H9 (cell line): ENCODE results near the gene FAM161A. TPM values are rescaled to one million over a fixed set of nuclear protein-coding genes. Genes with fewer than 3 reads are reported as not detected.
A peak's percentile ranks its signal among the peaks of the same experiment; 100 is the strongest.
"Not testable (repeated sequence)": the region's sequence is repeated elsewhere in the genome, so short reads cannot be mapped to it uniquely, and the experiment has no call there.

Source experiments
- DNase-seq: peaks from one replicate; pipeline ENCODE4 v3.0.0-alpha.2; 2017
- H2AFZ ChIP-seq: one replicate; pipeline ENCODE4 v1.6.1; 2013; ENCODE audit warnings: mild to moderate bottlenecking, low read length, control low read depth, moderate library complexity
- H2AK5ac ChIP-seq: 2 replicates; pipeline ENCODE4 v1.6.1; 2013; ENCODE audit warnings: low read length, control low read depth, mixed read lengths; ENCODE audit not compliant: insufficient read length
- H2BK120ac ChIP-seq: one replicate; pipeline ENCODE4 v1.6.1; 2013; ENCODE audit warnings: low read depth, mild to moderate bottlenecking, low read length, control low read depth, inconsistent platforms; ENCODE audit not compliant: poor library complexity, severe bottlenecking
- H2BK12ac ChIP-seq: 2 replicates; pipeline ENCODE4 v1.6.1; 2013; ENCODE audit warnings: low read length, control low read depth, mixed read lengths, low read depth; ENCODE audit not compliant: insufficient read length
- H2BK15ac ChIP-seq: 2 replicates; pipeline ENCODE4 v1.6.1; 2013; ENCODE audit warnings: low read depth, low read length, control low read depth
- H2BK20ac ChIP-seq: one replicate; pipeline ENCODE4 v1.6.1; 2013; ENCODE audit warnings: low read depth, mild to moderate bottlenecking, low read length, control low read depth, inconsistent platforms; ENCODE audit not compliant: poor library complexity, severe bottlenecking
- H2BK5ac ChIP-seq: 2 replicates; pipeline ENCODE4 v1.6.1; 2013; ENCODE audit warnings: low read length, control low read depth, mixed read lengths; ENCODE audit not compliant: insufficient read length
- H3K14ac ChIP-seq: 2 replicates; pipeline ENCODE4 v1.6.1; 2013; ENCODE audit warnings: low read length, control low read depth; ENCODE audit not compliant: insufficient read depth
- H3K18ac ChIP-seq: 2 replicates; pipeline ENCODE4 v1.6.1; 2013; ENCODE audit warnings: low read depth, mild to moderate bottlenecking, mixed read lengths, low read length, control low read depth; ENCODE audit not compliant: insufficient read length
- H3K23ac ChIP-seq: 2 replicates; pipeline ENCODE4 v1.6.1; 2013; ENCODE audit warnings: low read length, control low read depth, mixed read lengths, low read depth; ENCODE audit not compliant: insufficient read length
- H3K23me2 ChIP-seq: 2 replicates; pipeline ENCODE4 v1.6.1; 2013; ENCODE audit warnings: low read depth, mild to moderate bottlenecking, mixed read lengths, low read length, control low read depth; ENCODE audit not compliant: insufficient read length, poor library complexity, severe bottlenecking
- H3K27ac ChIP-seq: 2 replicates; pipeline ENCODE4 v1.5.1; 2013; ENCODE audit warnings: low read length, control low read depth, mixed read lengths, low read depth; ENCODE audit not compliant: insufficient read length
- H3K27me3 ChIP-seq: 2 replicates; pipeline ENCODE4 v1.6.1; 2013; ENCODE audit warnings: low read length, control low read depth, inconsistent platforms; ENCODE audit not compliant: insufficient read depth
- H3K4ac ChIP-seq: 2 replicates; pipeline ENCODE4 v1.6.1; 2013; ENCODE audit warnings: low read depth, mild to moderate bottlenecking, control low read depth, inconsistent platforms, low read length, moderate library complexity
- H3K4me1 ChIP-seq: 2 replicates; pipeline ENCODE4 v1.6.1; 2013; ENCODE audit warnings: low read length, control low read depth, inconsistent platforms; ENCODE audit not compliant: insufficient read depth
- H3K4me2 ChIP-seq: 2 replicates; pipeline ENCODE4 v1.6.1; 2013; ENCODE audit warnings: low read length, control low read depth, mixed read lengths; ENCODE audit not compliant: insufficient read length, insufficient read depth
- H3K56ac ChIP-seq: 2 replicates; pipeline ENCODE4 v1.6.1; 2013; ENCODE audit warnings: low read depth, mild to moderate bottlenecking, mixed read lengths, low read length, control low read depth; ENCODE audit not compliant: insufficient read length
- H3K79me1 ChIP-seq: 2 replicates; pipeline ENCODE4 v1.6.1; 2013; ENCODE audit warnings: low read depth, mild to moderate bottlenecking, moderate library complexity, low read length, control low read depth, inconsistent platforms; ENCODE audit not compliant: insufficient read depth, poor library complexity, severe bottlenecking
- H3K79me2 ChIP-seq: 2 replicates; pipeline ENCODE4 v1.6.1; 2013; ENCODE audit warnings: low read length, control low read depth, inconsistent platforms; ENCODE audit not compliant: insufficient read depth
- H3K9ac ChIP-seq: 2 replicates; pipeline ENCODE4 v1.6.1; 2013; ENCODE audit warnings: low read length, control low read depth, mixed read lengths; ENCODE audit not compliant: insufficient read length; ENCODE audit errors: extremely low read depth
- H3K9me3 ChIP-seq: one replicate; pipeline ENCODE4 v1.6.1; 2013; ENCODE audit warnings: low read depth, low read length, inconsistent platforms; ENCODE audit not compliant: control insufficient read depth
- H3T11ph ChIP-seq: one replicate; pipeline ENCODE4 v1.6.1; 2013; ENCODE audit warnings: mild to moderate bottlenecking, low read length, control low read depth, inconsistent platforms
- H4K20me1 ChIP-seq: one replicate; pipeline ENCODE4 v1.6.1; 2013; ENCODE audit not compliant: control insufficient read depth, insufficient read length, insufficient read depth
- H4K5ac ChIP-seq: 2 replicates; pipeline ENCODE4 v1.6.1; 2013; ENCODE audit warnings: low read depth, mild to moderate bottlenecking, mixed read lengths, low read length, control low read depth; ENCODE audit not compliant: insufficient read length
- H4K8ac ChIP-seq: replicated peaks from 2 replicates; pipeline ENCODE4 v1.6.1; 2013; ENCODE audit warnings: low read length, control low read depth, mixed read lengths, low read depth; ENCODE audit not compliant: insufficient read length
- H4K91ac ChIP-seq: 2 replicates; pipeline ENCODE4 v1.6.1; 2013; ENCODE audit warnings: low read depth, mild to moderate bottlenecking, moderate library complexity, mixed read lengths, low read length, control low read depth; ENCODE audit not compliant: insufficient read length
- H3K27ac Mint-ChIP-seq, 3 experiments: 2 replicates in 2 of 3; 3 replicates in 1 of 3; pipeline ENCODE4 v1.8.0; 2020 to 2021; ENCODE audit warnings: mixed read lengths in 3 of 3, mild to moderate bottlenecking in 1 of 3, moderate library complexity in 1 of 3
- H3K27me3 Mint-ChIP-seq: 2 replicates; pipeline ENCODE4 v1.8.0; 2021; ENCODE audit warnings: low read depth, mild to moderate bottlenecking, moderate library complexity, mixed read lengths
- H3K36me3 Mint-ChIP-seq, 3 experiments: 2 replicates in 2 of 3; 3 replicates in 1 of 3; pipeline ENCODE4 v1.8.0; 2020 to 2021; ENCODE audit warnings: low read depth in 3 of 3, mixed read lengths in 3 of 3; ENCODE audit not compliant: insufficient read depth in 1 of 3
- H3K4me1 Mint-ChIP-seq, 2 experiments: 2 replicates each; pipeline ENCODE4 v1.8.0; 2020; ENCODE audit warnings: mixed read lengths in 2 of 2
- H3K4me3 Mint-ChIP-seq, 2 experiments: 2 replicates in 1 of 2; 3 replicates in 1 of 2; pipeline ENCODE4 v1.8.0; 2020 to 2021; ENCODE audit warnings: mild to moderate bottlenecking in 2 of 2, mixed read lengths in 2 of 2, moderate library complexity in 1 of 2
- H3K9me3 Mint-ChIP-seq, 2 experiments: 2 replicates in 1 of 2; 3 replicates in 1 of 2; pipeline ENCODE4 v1.8.0; 2020; ENCODE audit warnings: mild to moderate bottlenecking in 2 of 2, mixed read lengths in 2 of 2, moderate library complexity in 1 of 2
- CTCF ChIP-seq: fragments of 200-600 bp; sonication (generic); conservative IDR thresholded peaks from 3 replicates; pipeline ENCODE4 v1.8.0; 2021; ENCODE audit warnings: antibody characterized with exemption, mild to moderate bottlenecking
- WGBS: extraction: QIAGEN DNeasy Blood & Tissue Kit; methylation state at CpG from one replicate; pipeline ENCODE4 v1.1.7; 2013; ENCODE audit warnings: missing lambda C conversion rate, low lambda C conversion rate, mixed read lengths; ENCODE audit not compliant: insufficient read length; ENCODE audit errors: extremely low coverage; 5-methylcytosine and 5-hydroxymethylcytosine counted together
- total RNA-seq: library from RNA; stranded (reverse); gene quantifications from 2 replicates; pipeline ENCODE4 v1.2.1, GENCODE V29; 2021

FAM161A gene
- total RNA-seq, 1 experiment from 2014 or later, result 15.8 TPM

DNA sequence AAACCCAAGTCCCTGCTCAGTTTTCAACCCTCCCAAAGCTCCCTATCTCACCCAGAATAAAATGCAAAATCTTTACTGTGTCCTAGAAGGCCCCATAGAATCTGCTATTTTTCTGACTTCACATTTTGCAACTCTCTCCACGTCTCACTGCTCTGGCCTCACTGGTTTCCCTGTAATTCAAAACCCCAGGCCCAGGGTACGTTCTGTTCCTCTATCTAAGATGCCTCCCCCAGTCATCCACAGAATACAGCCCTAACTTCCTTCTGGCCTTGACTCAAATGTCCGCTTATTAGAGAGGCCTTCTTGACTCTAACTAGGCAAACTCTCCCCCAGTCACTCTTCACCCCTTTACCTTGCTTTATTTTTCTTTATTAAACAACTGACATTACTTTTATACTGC is 42.0 kb downstream of the FAM161A start:
- Mint-ChIP-seq H3K4me3 (no peak overlapping the region), H3K4me1 (peaks cover 4 to 9% of the 10 kb centered on the region in 2 experiments), H3K27me3 (no peaks in the 10 kb centered on the region; the same call in none of the 2 replicates), H3K27ac (peak overlapping the region in 1 of 3 experiments; percentile 32; a peak in 2 of 7 replicates), H3K36me3 (no peaks in the 10 kb centered on the region), H3K9me3 (no peaks in the 10 kb centered on the region)
- no peaks in the 10 kb centered on the region for H4K20me1 ChIP-seq
- H3K14ac ChIP-seq, result no peak overlapping the region
- H4K5ac ChIP-seq, result no peak overlapping the region
- no peak for TF ChIP-seq CTCF
- H3K4me1 ChIP-seq, result no peaks in the 10 kb centered on the region
- H2BK120ac ChIP-seq, result no peak overlapping the region
- H3K79me2 ChIP-seq, result no peaks in the 10 kb centered on the region
- H3K9ac ChIP-seq, result no peak overlapping the region
- no peak overlapping the region for H3K56ac ChIP-seq
- no peak overlapping the region for H3K27ac ChIP-seq
- no peak overlapping the region for H2BK20ac ChIP-seq
- no peak overlapping the region for H3K23ac ChIP-seq
- H3K4me2 ChIP-seq, result no peak overlapping the region
- H3K79me1 ChIP-seq, result no peaks in the 10 kb centered on the region
- no peak overlapping the region for H4K8ac ChIP-seq
- H2BK5ac ChIP-seq, result no peak overlapping the region
- H3K9me3 ChIP-seq, result no peaks in the 10 kb centered on the region
- no peaks in the 10 kb centered on the region for H3K23me2 ChIP-seq
- H2BK15ac ChIP-seq, result no peak overlapping the region
- no peaks in the 10 kb centered on the region for H3K27me3 ChIP-seq
- no peak overlapping the region for H3T11ph ChIP-seq
- H2AK5ac ChIP-seq, result no peak overlapping the region
- H2AFZ ChIP-seq, result no peak overlapping the region
- H2BK12ac ChIP-seq, result no peak overlapping the region
- no peak overlapping the region for H3K18ac ChIP-seq
- H4K91ac ChIP-seq, result no peak overlapping the region
- DNase-seq, result no peak
- no peak overlapping the region for H3K4ac ChIP-seq
- no CpG with 5 or more reads among the region's 3 CpGs for WGBS

GRCh38 chr2:61810203-61810602 is 43.7 kb downstream of the FAM161A start:
- not testable (repeated sequence) for H4K20me1 ChIP-seq, H2BK20ac ChIP-seq, H3K27ac Mint-ChIP-seq, H2AK5ac ChIP-seq, H3K4me3 Mint-ChIP-seq, H3K14ac ChIP-seq, H3K79me1 ChIP-seq, DNase-seq, H3T11ph ChIP-seq, H3K79me2 ChIP-seq, H3K9me3 Mint-ChIP-seq, H3K4me2 ChIP-seq, H2AFZ ChIP-seq, H2BK120ac ChIP-seq, H2BK15ac ChIP-seq, H3K18ac ChIP-seq, H3K4ac ChIP-seq, H3K36me3 Mint-ChIP-seq, H3K23me2 ChIP-seq, H3K4me1 ChIP-seq, H3K56ac ChIP-seq, H4K8ac ChIP-seq, H3K27me3 ChIP-seq, H3K27ac ChIP-seq, H3K27me3 Mint-ChIP-seq, H4K91ac ChIP-seq, H3K4me1 Mint-ChIP-seq, H4K5ac ChIP-seq, H2BK12ac ChIP-seq, H3K9ac ChIP-seq, H3K23ac ChIP-seq, H3K9me3 ChIP-seq, H2BK5ac ChIP-seq
- no CpG with 5 or more reads among the region's 1 CpG for WGBS
